Measurements from ENCODE around the gene HOXA7.

DNA sequence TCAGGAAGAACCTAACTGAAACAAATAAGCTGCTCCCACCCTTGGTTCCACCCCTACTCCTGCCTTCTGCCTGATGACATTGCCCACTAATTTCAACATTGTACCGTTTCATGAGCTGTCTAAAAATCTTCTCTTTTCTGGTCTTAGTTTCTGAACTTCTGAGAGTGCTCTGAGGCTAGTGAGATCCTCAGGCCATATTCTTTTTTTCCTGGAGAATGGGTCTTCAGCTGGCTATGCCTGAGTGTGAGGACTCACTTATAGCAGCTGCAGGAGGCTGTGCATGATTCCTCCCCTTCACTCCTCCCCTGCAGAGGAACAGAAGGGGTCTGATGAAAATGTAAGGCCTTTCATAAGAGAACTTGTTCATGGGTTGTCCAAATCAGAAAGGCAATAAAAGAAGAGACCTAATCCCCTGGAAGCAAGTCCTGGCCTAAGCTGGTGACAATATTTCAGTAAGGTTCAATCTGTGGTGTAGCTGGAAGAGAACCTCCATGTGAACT lies 37.0 kb downstream of the HOXA7 start:
- TF ChIP-seq, protein P1, sequence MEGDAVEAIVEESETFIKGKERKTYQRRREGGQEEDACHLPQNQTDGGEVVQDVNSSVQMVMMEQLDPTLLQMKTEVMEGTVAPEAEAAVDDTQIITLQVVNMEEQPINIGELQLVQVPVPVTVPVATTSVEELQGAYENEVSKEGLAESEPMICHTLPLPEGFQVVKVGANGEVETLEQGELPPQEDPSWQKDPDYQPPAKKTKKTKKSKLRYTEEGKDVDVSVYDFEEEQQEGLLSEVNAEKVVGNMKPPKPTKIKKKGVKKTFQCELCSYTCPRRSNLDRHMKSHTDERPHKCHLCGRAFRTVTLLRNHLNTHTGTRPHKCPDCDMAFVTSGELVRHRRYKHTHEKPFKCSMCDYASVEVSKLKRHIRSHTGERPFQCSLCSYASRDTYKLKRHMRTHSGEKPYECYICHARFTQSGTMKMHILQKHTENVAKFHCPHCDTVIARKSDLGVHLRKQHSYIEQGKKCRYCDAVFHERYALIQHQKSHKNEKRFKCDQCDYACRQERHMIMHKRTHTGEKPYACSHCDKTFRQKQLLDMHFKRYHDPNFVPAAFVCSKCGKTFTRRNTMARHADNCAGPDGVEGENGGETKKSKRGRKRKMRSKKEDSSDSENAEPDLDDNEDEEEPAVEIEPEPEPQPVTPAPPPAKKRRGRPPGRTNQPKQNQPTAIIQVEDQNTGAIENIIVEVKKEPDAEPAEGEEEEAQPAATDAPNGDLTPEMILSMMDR (IDR thresholded peaks at IDR 0.05): no peak
- TF ChIP-seq POLR2A (IDR thresholded peaks at IDR 0.05) (no peak), POLR2AphosphoS5 (IDR thresholded peaks at IDR 0.05) (no peak), EP300 (IDR thresholded peaks at IDR 0.05; ENCODE audit: low read depth) (no peak)
